K562 (cell line): ENCODE measurements around the gene ZNF487. TPM values are rescaled to one million over a fixed set of nuclear protein-coding genes. Genes with fewer than 3 reads are reported as not detected.

ENCODE experiments used
- CREB1 ChIP-seq, 2 experiments: sonication (generic) in 1 of 2; formaldehyde crosslinking in 1 of 2; IDR thresholded peaks; 2 replicates each; pipeline versions ENCODE4 v1.6.1 to v1.8.0; 2012 to 2022; ENCODE audit warnings: inconsistent platforms in 1 of 2, mild to moderate bottlenecking in 1 of 2, missing genetic modification reagents in 1 of 2, moderate library complexity in 1 of 2
- FOXJ2 ChIP-seq: fragments of 200-800 bp; sonication (Bioruptor generic); IDR thresholded peaks from 2 replicates; pipeline ENCODE4 v1.6.1; 2016; ENCODE audit warnings: missing genetic modification characterization, missing compliant biosample characterization
- HMGXB4 ChIP-seq: sonication (generic); formaldehyde crosslinking; IDR thresholded peaks from 2 replicates; pipeline ENCODE4 v1.8.1; 2023; ENCODE audit warnings: mild to moderate bottlenecking, missing genetic modification reagents
- MAZ ChIP-seq, 2 experiments: fragments of 450-650 bp in 1 of 2; sonication (generic) in 1 of 2; formaldehyde crosslinking; IDR thresholded peaks in 1 of 2; conservative IDR thresholded peaks in 1 of 2; 2 replicates each; pipeline versions ENCODE4 v1.4.0 to v1.5.0; 2020; ENCODE audit warnings: mild to moderate bottlenecking in 1 of 2, missing genetic modification reagents in 1 of 2
- NRF1 ChIP-seq, 2 experiments: fragments of 450-650 bp; IDR thresholded peaks in 1 of 2; conservative IDR thresholded peaks in 1 of 2; 2 replicates each; pipeline ENCODE4 v1.6.1; 2014; ENCODE audit warnings: mild to moderate bottlenecking in 2 of 2
- RUNX1 ChIP-seq: sonication (generic); IDR thresholded peaks from 2 replicates; pipeline ENCODE4 v1.6.1; 2016; ENCODE audit warnings: antibody characterized with exemption, low read depth
- SIRT6 ChIP-seq: IDR thresholded peaks from one replicate; pipeline ENCODE4 v1.6.1; 2012; ENCODE audit warnings: low read depth, mild to moderate bottlenecking, control low read depth, inconsistent platforms, low read length, moderate library complexity
- SMARCE1 ChIP-seq: fragments of 450-650 bp; IDR thresholded peaks from 2 replicates; pipeline ENCODE4 v1.7.1; 2016; ENCODE audit warnings: mild to moderate bottlenecking
- ZBED1 ChIP-seq: IDR thresholded peaks from 2 replicates; pipeline ENCODE4 v1.6.1; 2014
- ZBTB49 ChIP-seq: sonication (generic); formaldehyde crosslinking; IDR thresholded peaks from 2 replicates; pipeline ENCODE4 v1.8.0; 2022; ENCODE audit warnings: missing genetic modification reagents, mild to moderate bottlenecking, borderline replicate concordance
- ZNF316 ChIP-seq: fragments of 450-650 bp; IDR thresholded peaks from 2 replicates; pipeline ENCODE4 v1.6.1; 2016
- ZZZ3 ChIP-seq: fragments of 450-650 bp; IDR thresholded peaks from 2 replicates; pipeline ENCODE4 v1.6.1; 2016; ENCODE audit warnings: antibody characterized with exemption, mild to moderate bottlenecking, moderate library complexity
- polyA plus RNA-seq, 8 experiments: library from polyadenylated mRNA; depleted of rRNA in 4 of 8; stranded (reverse) in 5 of 8; unstranded in 3 of 8; fragments of >200 nt; fragmentation: Nextera tagmentation in 2 of 8; fragmentation: Illumina TruSeq in 1 of 8; extraction: Ambion mirVana in 2 of 8; extraction: Trizol in 1 of 8; gene quantifications; 2 replicates each; pipeline versions ENCODE4 v1.2.1 to v1.2.3, GENCODE V29; 2011 to 2014; ENCODE audit warnings: inconsistent platforms in 1 of 8, missing spikeins in 1 of 8
- total RNA-seq, 7 experiments: library from RNA; depleted of rRNA in 6 of 7; stranded (reverse); fragments of >200 nt in 6 of 7; fragmentation: Illumina TruSeq in 2 of 7; extraction: Trizol in 2 of 7; gene quantifications; 2 replicates each; pipeline versions ENCODE4 v1.2.1 to v1.2.3, GENCODE V29; 2011 to 2021; ENCODE audit warnings: low replicate concordance in 1 of 7

ZNF487 gene
- total and polyA plus RNA-seq, 9 of the 15 experiments (the other 6 are each of a cell fraction or from before 2014, with no cell fraction given): 1.9 to 6.5 (median 4.2) TPM

DNA sequence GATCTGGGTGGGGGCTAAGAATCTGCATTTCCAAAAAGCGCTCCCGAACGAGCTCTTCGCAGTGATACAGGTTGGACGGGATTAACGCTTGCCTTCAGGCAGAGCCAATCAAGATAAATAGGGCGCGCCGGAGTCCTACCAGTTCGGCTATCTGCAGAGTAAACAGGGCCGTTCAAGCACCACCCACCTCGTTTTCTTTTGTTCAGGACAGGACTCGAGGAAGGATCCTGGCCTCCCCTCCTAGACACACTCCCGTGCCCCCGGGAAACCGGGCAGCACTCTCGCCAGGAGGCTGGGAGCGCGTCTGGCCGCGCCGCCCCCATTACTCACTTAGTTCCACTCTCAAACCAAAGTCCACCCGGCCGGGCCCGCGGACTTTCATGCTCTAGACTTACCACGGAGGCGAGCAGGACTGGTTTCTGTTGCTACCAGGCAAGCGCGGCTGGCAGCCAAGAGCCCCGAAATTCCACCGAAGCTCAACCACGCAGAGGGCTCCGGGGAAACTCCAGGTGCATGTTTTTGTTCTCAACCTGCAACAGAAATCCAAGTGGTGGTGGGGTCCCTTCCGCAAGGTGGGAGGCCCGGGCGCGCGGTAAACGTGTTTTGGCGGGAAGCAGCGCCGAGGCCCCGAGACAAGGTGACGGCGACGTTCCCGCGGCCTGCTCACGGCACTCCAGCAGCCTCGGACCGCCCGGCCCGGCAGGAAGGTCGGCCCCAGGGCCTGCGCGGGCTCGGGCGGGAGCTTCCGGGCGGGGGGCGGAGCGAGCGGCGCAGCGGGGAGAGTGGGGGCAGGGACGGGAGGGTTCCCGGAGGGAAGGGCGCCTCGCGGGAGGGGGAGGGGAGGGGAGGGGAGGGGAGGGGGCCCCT is 40.6 kb upstream of the ZNF487 start (continued):
- TF ChIP-seq ZBTB49 (CRISPR knock-in tag) (peak; percentile 89; the same call in 1 of the 2 replicates), MAZ (CRISPR knock-in tag; conservative IDR thresholded peaks at IDR 0.05 in 1 of 2, IDR thresholded peaks at IDR 0.05 in 1 of 2) (peak in 1 of 2 experiments; percentile 17; a peak in 2 of 4 replicates), HMGXB4 (CRISPR knock-in tag) (no peak; the same call in 1 of the 2 replicates), ZBED1 (peak; percentile 68; the same call in 1 of the 2 replicates), ZNF316 (peak; percentile 60; the same call in 1 of the 2 replicates), SMARCE1 (peak; percentile 26; the same call in 1 of the 2 replicates), FOXJ2 (tag) (0 out of 2 replicates have a peak, but pooled peaks have one; percentile 40), ZZZ3 (peak; percentile 64; the same call in 1 of the 2 replicates), SIRT6 (no peak), CREB1 (IDR thresholded peaks at IDR 0.05) (no peak), CREB1 (CRISPR knock-in tag; IDR thresholded peaks at IDR 0.05) (peak; percentile 35; the same call in 1 of the 2 replicates), NRF1 (conservative IDR thresholded peaks at IDR 0.05 in 1 of 2, IDR thresholded peaks at IDR 0.05 in 1 of 2) (peak; percentile 81 to 84), RUNX1 (peak; percentile 74; the same call in 1 of the 2 replicates)
